CD4-positive, alpha-beta T cell (primary cell): ENCODE data around the gene GIT2. TPM values are rescaled to one million over a fixed set of nuclear protein-coding genes. Genes with fewer than 3 reads are reported as not detected.

Experiments used
- ATAC-seq: fragments of 200-7000 bp; cut with Tn5 transposase; one replicate; pipeline ENCODE4 v1.10.0; 2022; ENCODE audit warnings: mild to moderate bottlenecking; ENCODE audit not compliant: poor library complexity
- CTCF ChIA-PET: fragments of 350-600 bp; sonication (Branson Sonifier 250); formaldehyde crosslinking; loops from one replicate; lab custom pipeline; 2021; ENCODE audit warnings: antibody characterized with exemption, inconsistent platforms; lab: Charles Lee
- POLR2A ChIA-PET: fragments of 350-600 bp; sonication (Branson Sonifier 250); formaldehyde crosslinking; loops from one replicate; lab custom pipeline; 2021; ENCODE audit warnings: antibody characterized with exemption, inconsistent platforms; lab: Charles Lee
- DNase-seq, 14 experiments: peaks; one replicate each; pipeline ENCODE4 v3.0.0-alpha.2; 2013 to 2020; ENCODE audit warnings: mixed read lengths in 2 of 14
- H3K27ac ChIP-seq, 2 donors: one replicate each; pipeline versions ENCODE4 v1.5.1 to v1.7.0; 2013; ENCODE audit warnings: low read length in 2 of 2, low read depth in 1 of 2, mild to moderate bottlenecking in 1 of 2
- H3K27me3 ChIP-seq, 2 experiments: 1 replicate in 1 of 2; 2 replicates in 1 of 2; pipeline versions ENCODE4 v1.6.1 to v1.7.0; 2013; ENCODE audit warnings: low read length in 2 of 2, control low read depth in 1 of 2, mild to moderate bottlenecking in 1 of 2, moderate library complexity in 1 of 2; ENCODE audit not compliant: insufficient read depth in 2 of 2, control insufficient read depth in 1 of 2
- H3K36me3 ChIP-seq: one replicate; pipeline ENCODE4 v1.6.1; 2013; ENCODE audit warnings: low read length, control low read depth; ENCODE audit not compliant: insufficient read depth
- H3K4me1 ChIP-seq: one replicate; pipeline ENCODE4 v1.6.1; 2013; ENCODE audit warnings: low read length, control low read depth; ENCODE audit not compliant: insufficient read depth
- H3K4me3 ChIP-seq: one replicate; pipeline ENCODE4 v1.5.1; 2013; ENCODE audit warnings: mild to moderate bottlenecking, low read length, moderate library complexity
- H3K9me3 ChIP-seq, 2 experiments: 1 replicate in 1 of 2; 2 replicates in 1 of 2; pipeline versions ENCODE4 v1.6.1 to v1.7.0; 2013; ENCODE audit warnings: low read length in 2 of 2, mild to moderate bottlenecking in 2 of 2, control low read depth in 1 of 2, moderate library complexity in 1 of 2; ENCODE audit not compliant: control insufficient read depth in 1 of 2, insufficient read depth in 1 of 2
- H3K27ac Mint-ChIP-seq: one replicate; pipeline ENCODE4 v1.8.0; 2020; ENCODE audit warnings: mixed read lengths
- H3K27me3 Mint-ChIP-seq: one replicate; pipeline ENCODE4 v1.8.0; 2021; ENCODE audit warnings: mixed read lengths
- H3K36me3 Mint-ChIP-seq: one replicate; pipeline ENCODE4 v1.8.0; 2021; ENCODE audit warnings: low read depth, mixed read lengths
- H3K4me1 Mint-ChIP-seq: one replicate; pipeline ENCODE4 v1.8.0; 2021; ENCODE audit warnings: low read depth, mixed read lengths
- H3K4me3 Mint-ChIP-seq: one replicate; pipeline ENCODE4 v1.8.0; 2020; ENCODE audit warnings: mild to moderate bottlenecking, mixed read lengths
- H3K9me3 Mint-ChIP-seq: one replicate; pipeline ENCODE4 v1.8.0; 2020; ENCODE audit warnings: mixed read lengths
- CTCF ChIP-seq: fragments of 200-600 bp; IDR thresholded peaks from one replicate; pipeline ENCODE4 v1.8.0; 2022; ENCODE audit warnings: antibody characterized with exemption, mild to moderate bottlenecking
- intact Hi-C, 2 experiments: fragments of 100-400 bp; cut with DNase I in 1 of 2; cut with micrococcal nuclease in 1 of 2; formaldehyde crosslinking; loops; one replicate each; pipeline versions ENCODE4 v1.15.1 to v1.9.0; 2023 to 2025; cut with DNase I, micrococcal nuclease
- total RNA-seq, 174 experiments: library from RNA in 2 of 174; stranded (reverse) in 2 of 174; gene quantifications; one replicate each; pipeline ENCODE4 v1.2.3 and lab custom pipeline; 2021 to 2026

The GIT2 gene
- total RNA-seq, 2 experiments from 2014 or later, result 68.6 to 70.7 TPM

- POLR2A ChIA-PET, result no interaction called here
- Mint-ChIP-seq H3K36me3 (peaks cover 69% of the 10 kb centered on the region), H3K27me3 (no peaks in the 10 kb centered on the region), H3K27ac (peak overlapping the region; percentile 71), H3K4me3 (no peak overlapping the region), H3K4me1 (peaks cover 32% of the 10 kb centered on the region), H3K9me3 (no peaks in the 10 kb centered on the region)
- CTCF ChIA-PET, result no interaction called here
- Histone ChIP-seq H3K27ac (peak overlapping the region; percentile 10 to 39), H3K9me3 (no peaks in the 10 kb centered on the region), H3K27me3 (no peaks in the 10 kb centered on the region), H3K4me1 (peaks cover 20% of the 10 kb centered on the region), H3K4me3 (no peak overlapping the region), H3K36me3 (peaks cover 62% of the 10 kb centered on the region)
- intact Hi-C loops, result no loop called here
- peak; percentile 56 for ATAC-seq
- peak in 2 of 14 experiments; percentile 11 to 31 for DNase-seq
- TF ChIP-seq CTCF, result no peak
These were observed 49.7 kb downstream of the GIT2 start for GRCh38 chr12:109946505-109946904.

- peaks cover 29% of the 10 kb centered on the region for H3K4me1 Mint-ChIP-seq
- Histone ChIP-seq H3K36me3 (peaks cover 45% of the 10 kb centered on the region), H3K4me1 (peaks cover 20% of the 10 kb centered on the region), H3K9me3 (no peaks in the 10 kb centered on the region), H3K27ac (no peak overlapping the region), H3K27me3 (no peaks in the 10 kb centered on the region), H3K4me3 (no peak overlapping the region)
- no peak overlapping the region for H3K4me3 Mint-ChIP-seq
- DNase-seq (no peak), ATAC-seq (no peak)
- no peaks in the 10 kb centered on the region for H3K27me3 Mint-ChIP-seq
- intact Hi-C loops, result no loop called here
- TF ChIP-seq CTCF, result no peak
- no peaks in the 10 kb centered on the region for H3K9me3 Mint-ChIP-seq
- POLR2A ChIA-PET, result interaction anchor here (0.7 kb wide), 1 partner anchor 517 kb away, joined by 3 read pairs; no protein-coding TSS in a partner anchor
- CTCF ChIA-PET, result interaction anchor here (0.6 kb wide), 1 partner anchor 519 kb away, joined by 3 read pairs; no protein-coding TSS in a partner anchor
- peaks cover 67% of the 10 kb centered on the region for H3K36me3 Mint-ChIP-seq
- peak overlapping the region; percentile 24 for H3K27ac Mint-ChIP-seq
These were observed 51.4 kb downstream of the GIT2 start for GRCh38 chr12:109944561-109945359.

GRCh38 chr12:109943811-109944210, 52.4 kb downstream of the GIT2 start:
- no peaks in the 10 kb centered on the region for H3K27me3 ChIP-seq
- intact Hi-C loops, result no loop called here
- Mint-ChIP-seq H3K36me3 (peaks cover 64% of the 10 kb centered on the region), H3K4me3 (no peak overlapping the region), H3K4me1 (peaks cover 27% of the 10 kb centered on the region), H3K9me3 (no peaks in the 10 kb centered on the region), H3K27ac (no peak overlapping the region), H3K27me3 (no peaks in the 10 kb centered on the region)
- H3K27ac ChIP-seq, result no peak overlapping the region
- DNase-seq (no peak), ATAC-seq (no peak)
- peaks cover 39% of the 10 kb centered on the region for H3K36me3 ChIP-seq
- no peak for TF ChIP-seq CTCF
- no peaks in the 10 kb centered on the region for H3K9me3 ChIP-seq
- H3K4me3 ChIP-seq, result no peak overlapping the region
- H3K4me1 ChIP-seq, result peaks cover 20% of the 10 kb centered on the region
- POLR2A ChIA-PET, result no interaction called here
- CTCF ChIA-PET, result no interaction called here
